DOHH2 (cell line): ENCODE results near the gene FEV.

Source experiments
- H3F3A ChIP-seq: fragments of 200-600 bp; sonication (generic), shearing (Covaris generic); 2 replicates; pipeline ENCODE4 v1.6.0; 2016; ENCODE audit warnings: antibody characterized with exemption, mild to moderate bottlenecking; ENCODE audit not compliant: control insufficient read depth, insufficient read depth
- H3K27ac ChIP-seq: fragments of 200-600 bp; sonication (generic); 2 replicates; pipeline ENCODE4 v1.5.1; 2014; ENCODE audit warnings: low read depth, mild to moderate bottlenecking, low read length, moderate library complexity
- H3K27me3 ChIP-seq: fragments of 200-600 bp; sonication (generic); 2 replicates; pipeline ENCODE4 v1.6.1; 2014; ENCODE audit warnings: mild to moderate bottlenecking, low read length, mixed read lengths; ENCODE audit not compliant: control insufficient read depth
- H3K36me3 ChIP-seq: fragments of 200-600 bp; sonication (generic); 2 replicates; pipeline ENCODE4 v1.6.1; 2014; ENCODE audit warnings: mild to moderate bottlenecking, low read length, moderate library complexity, mixed read lengths; ENCODE audit not compliant: control insufficient read depth
- H3K4me1 ChIP-seq: fragments of 200-600 bp; sonication (generic); 2 replicates; pipeline ENCODE4 v1.6.1; 2014; ENCODE audit warnings: mild to moderate bottlenecking, low read length, mixed read lengths; ENCODE audit not compliant: control insufficient read depth
- H3K4me2 ChIP-seq: fragments of 200-600 bp; sonication (generic); 2 replicates; pipeline ENCODE4 v1.6.0; 2014; ENCODE audit warnings: mild to moderate bottlenecking, low read length, moderate library complexity
- H3K4me3 ChIP-seq: fragments of 200-600 bp; sonication (generic); 2 replicates; pipeline ENCODE4 v1.5.1; 2014; ENCODE audit warnings: mild to moderate bottlenecking, low read length, mixed read lengths
- H3K79me2 ChIP-seq: fragments of 200-600 bp; sonication (generic); 2 replicates; pipeline ENCODE4 v1.6.1; 2014; ENCODE audit warnings: mild to moderate bottlenecking, low read length, mixed read lengths; ENCODE audit not compliant: control insufficient read depth
- H3K9me2 ChIP-seq: fragments of 200-600 bp; sonication (generic); replicated peaks from 2 replicates; pipeline ENCODE4 v1.6.1; 2014; ENCODE audit warnings: mild to moderate bottlenecking, low read length, mixed read lengths; ENCODE audit not compliant: control insufficient read depth
- H3K9me3 ChIP-seq: fragments of 200-600 bp; sonication (generic); 2 replicates; pipeline ENCODE4 v1.6.1; 2014; ENCODE audit warnings: antibody characterized with exemption, low read length, mixed read lengths; ENCODE audit not compliant: control insufficient read depth, insufficient read depth
- H4K20me1 ChIP-seq: fragments of 200-600 bp; sonication (generic); 2 replicates; pipeline ENCODE4 v1.6.0; 2014; ENCODE audit warnings: low read depth, mild to moderate bottlenecking, antibody characterized with exemption, low read length, moderate library complexity; ENCODE audit not compliant: control insufficient read depth, insufficient read depth
- EZH2phosphoT487 ChIP-seq: fragments of 200-600 bp; sonication (generic); IDR thresholded peaks from 2 replicates; pipeline ENCODE4 v1.6.1; 2017; ENCODE audit warnings: borderline replicate concordance, mild to moderate bottlenecking, antibody characterized with exemption, low read length, moderate library complexity, mixed read lengths
- TF ChIP-seq, protein P1 (sequence below): fragments of 200-600 bp; sonication (generic); IDR thresholded peaks from one replicate; pipeline ENCODE4 v1.5.1; 2014; ENCODE audit warnings: antibody characterized with exemption, mild to moderate bottlenecking, low read depth, low read length; ENCODE audit not compliant: poor library complexity, severe bottlenecking

Gene FEV

DNA sequence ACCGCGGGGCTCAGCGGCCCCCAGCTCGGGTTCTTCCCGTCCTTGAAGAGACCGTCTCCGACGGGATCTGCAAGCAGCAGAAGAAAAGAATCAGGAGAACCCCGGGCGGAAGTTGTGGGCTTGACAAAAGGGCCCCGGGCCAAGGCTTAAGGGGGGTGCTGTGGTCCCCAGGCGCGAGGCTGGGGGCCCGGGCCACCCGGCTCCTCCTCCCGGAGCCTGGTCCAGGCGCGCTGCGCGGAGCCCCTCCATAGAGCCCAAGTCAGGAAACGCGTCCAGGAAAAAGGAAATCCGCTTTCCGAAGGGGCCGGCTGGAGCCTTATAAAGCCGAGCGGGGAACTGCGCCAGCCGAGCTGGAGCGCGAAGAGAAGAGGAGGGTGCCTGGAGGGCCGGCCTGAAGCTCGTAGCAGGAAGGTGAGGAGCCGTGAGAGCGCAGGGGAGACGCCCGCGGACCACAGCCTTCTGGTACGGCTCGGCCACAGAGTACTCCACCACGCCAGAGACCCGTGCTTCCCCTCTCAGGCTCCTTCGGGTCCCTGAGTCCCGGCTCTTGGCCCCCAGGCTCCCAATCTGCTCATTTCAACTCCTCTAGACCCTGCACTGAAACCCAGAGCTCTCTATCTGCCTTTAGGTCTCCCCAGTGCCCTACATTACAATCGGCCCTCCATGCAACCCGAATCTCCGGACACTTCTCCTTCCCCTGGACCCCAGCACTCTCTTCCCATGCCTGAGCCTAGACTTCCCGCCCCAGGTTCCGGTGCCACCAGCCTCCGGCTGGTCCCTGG, 554 bp downstream of the FEV start:
- no peak overlapping the region for H3K4me3 ChIP-seq
- H3K27ac ChIP-seq = no peak overlapping the region
- no peaks in the 10 kb centered on the region for H4K20me1 ChIP-seq
- H3F3A ChIP-seq = no peaks in the 10 kb centered on the region
- no peaks in the 10 kb centered on the region for H3K9me3 ChIP-seq
- H3K4me1 ChIP-seq = peaks cover 22% of the 10 kb centered on the region
- no peaks in the 10 kb centered on the region for H3K36me3 ChIP-seq
- peaks cover 76% of the 10 kb centered on the region for H3K27me3 ChIP-seq
- no peak overlapping the region for H3K4me2 ChIP-seq
- H3K9me2 ChIP-seq = no peaks in the 10 kb centered on the region
- no peak for TF ChIP-seq EZH2phosphoT487
- TF ChIP-seq, protein P1, sequence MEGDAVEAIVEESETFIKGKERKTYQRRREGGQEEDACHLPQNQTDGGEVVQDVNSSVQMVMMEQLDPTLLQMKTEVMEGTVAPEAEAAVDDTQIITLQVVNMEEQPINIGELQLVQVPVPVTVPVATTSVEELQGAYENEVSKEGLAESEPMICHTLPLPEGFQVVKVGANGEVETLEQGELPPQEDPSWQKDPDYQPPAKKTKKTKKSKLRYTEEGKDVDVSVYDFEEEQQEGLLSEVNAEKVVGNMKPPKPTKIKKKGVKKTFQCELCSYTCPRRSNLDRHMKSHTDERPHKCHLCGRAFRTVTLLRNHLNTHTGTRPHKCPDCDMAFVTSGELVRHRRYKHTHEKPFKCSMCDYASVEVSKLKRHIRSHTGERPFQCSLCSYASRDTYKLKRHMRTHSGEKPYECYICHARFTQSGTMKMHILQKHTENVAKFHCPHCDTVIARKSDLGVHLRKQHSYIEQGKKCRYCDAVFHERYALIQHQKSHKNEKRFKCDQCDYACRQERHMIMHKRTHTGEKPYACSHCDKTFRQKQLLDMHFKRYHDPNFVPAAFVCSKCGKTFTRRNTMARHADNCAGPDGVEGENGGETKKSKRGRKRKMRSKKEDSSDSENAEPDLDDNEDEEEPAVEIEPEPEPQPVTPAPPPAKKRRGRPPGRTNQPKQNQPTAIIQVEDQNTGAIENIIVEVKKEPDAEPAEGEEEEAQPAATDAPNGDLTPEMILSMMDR = no peak
- no peaks in the 10 kb centered on the region for H3K79me2 ChIP-seq

- H3K4me1 ChIP-seq = peaks cover 22% of the 10 kb centered on the region
- no peak for TF ChIP-seq EZH2phosphoT487
- TF ChIP-seq, protein P1 = no peak
- no peaks in the 10 kb centered on the region for H4K20me1 ChIP-seq
- no peaks in the 10 kb centered on the region for H3K9me2 ChIP-seq
- H3K4me2 ChIP-seq = no peak overlapping the region
- no peaks in the 10 kb centered on the region for H3K9me3 ChIP-seq
- no peaks in the 10 kb centered on the region for H3K36me3 ChIP-seq
- no peak overlapping the region for H3K4me3 ChIP-seq
- peaks cover 72% of the 10 kb centered on the region for H3K27me3 ChIP-seq
- H3F3A ChIP-seq = no peaks in the 10 kb centered on the region
- H3K79me2 ChIP-seq = no peaks in the 10 kb centered on the region
- H3K27ac ChIP-seq = no peak overlapping the region
These were observed 1.1 kb downstream of the FEV start for GRCh38 chr2:218983934-218984238.

DNA sequence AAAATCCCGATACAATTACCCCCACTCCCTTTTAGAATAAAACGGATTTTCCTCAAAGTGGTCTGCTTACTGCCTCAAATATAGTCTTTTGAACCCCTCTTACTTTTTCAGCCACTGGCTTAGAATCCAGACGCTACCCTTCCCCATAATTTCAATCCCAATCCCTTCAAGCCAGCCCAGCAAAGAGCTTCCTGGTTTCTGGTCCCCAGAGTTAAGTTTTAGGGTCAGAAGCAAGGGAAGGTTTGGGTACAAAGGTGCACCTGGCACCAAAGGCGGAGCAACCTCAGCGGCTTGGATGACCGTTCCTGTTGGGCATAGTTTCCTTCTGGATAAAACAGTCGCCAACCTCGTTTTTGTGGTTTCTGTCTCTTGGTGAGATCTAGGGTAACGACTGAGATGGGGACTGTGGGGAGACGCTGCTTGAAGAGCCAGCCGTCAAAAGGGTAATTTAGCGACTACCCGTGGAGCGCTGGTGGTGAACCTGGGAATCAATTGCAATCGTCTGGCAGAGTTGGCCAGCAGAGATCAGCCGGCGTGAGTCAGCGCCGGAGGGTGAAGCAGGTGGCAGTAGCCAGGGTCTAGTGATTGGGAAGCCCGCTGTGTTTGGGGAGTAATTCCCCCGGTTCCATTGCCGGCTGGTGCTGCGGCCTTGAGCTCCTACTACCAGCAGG, 1.6 kb downstream of the FEV start:
- Histone ChIP-seq H3K9me2 (no peaks in the 10 kb centered on the region), H3K9me3 (no peaks in the 10 kb centered on the region), H3K27ac (no peak overlapping the region), H4K20me1 (no peaks in the 10 kb centered on the region), H3K4me3 (no peak overlapping the region), H3K4me1 (peaks cover 22% of the 10 kb centered on the region), H3K36me3 (no peaks in the 10 kb centered on the region), H3K4me2 (no peak overlapping the region), H3K27me3 (peaks cover 70% of the 10 kb centered on the region), H3K79me2 (no peaks in the 10 kb centered on the region), H3F3A (no peaks in the 10 kb centered on the region)
- TF ChIP-seq, protein P1 = no peak
- no peak for TF ChIP-seq EZH2phosphoT487
